KMS-11 (cell line): Measurements from ENCODE around the gene AMOTL2.

Experiments
- H2AFZ ChIP-seq: fragments of 200-600 bp; sonication (generic); 2 replicates; pipeline ENCODE4 v1.6.1; 2016; ENCODE audit warnings: antibody characterized with exemption, mixed run types, low read depth
- H3K27ac ChIP-seq: fragments of 200-600 bp; sonication (generic); 2 replicates; pipeline ENCODE4 v1.6.1; 2016; ENCODE audit warnings: mild to moderate bottlenecking, mixed run types
- H3K27me3 ChIP-seq: fragments of 200-600 bp; sonication (generic); 2 replicates; pipeline ENCODE4 v1.6.1; 2017; ENCODE audit warnings: mild to moderate bottlenecking, low read depth, mixed run types, moderate library complexity; ENCODE audit not compliant: insufficient read depth
- H3K36me3 ChIP-seq: fragments of 200-600 bp; sonication (generic); 2 replicates; pipeline ENCODE4 v1.6.1; 2017; ENCODE audit warnings: mild to moderate bottlenecking, mixed run types; ENCODE audit not compliant: insufficient read depth
- H3K4me1 ChIP-seq: fragments of 200-600 bp; sonication (generic); 2 replicates; pipeline ENCODE4 v1.6.1; 2016; ENCODE audit warnings: mild to moderate bottlenecking, low read depth, mixed run types; ENCODE audit not compliant: poor library complexity, severe bottlenecking
- H3K4me2 ChIP-seq: fragments of 200-600 bp; sonication (generic); 2 replicates; pipeline ENCODE4 v1.7.0; 2016; ENCODE audit warnings: mild to moderate bottlenecking, mixed run types
- H3K4me3 ChIP-seq: fragments of 200-600 bp; sonication (generic); IDR thresholded peaks from 2 replicates; pipeline ENCODE4 v1.6.1; 2017; ENCODE audit warnings: low read depth, low read length, mixed read lengths; ENCODE audit not compliant: insufficient read depth
- H3K79me2 ChIP-seq: fragments of 200-600 bp; sonication (generic); 2 replicates; pipeline ENCODE4 v1.6.1; 2016; ENCODE audit warnings: low read depth, mixed run types; ENCODE audit not compliant: insufficient read depth
- H3K9ac ChIP-seq: fragments of 200-600 bp; sonication (generic); 2 replicates; pipeline ENCODE4 v1.6.1; 2016; ENCODE audit warnings: mild to moderate bottlenecking, mixed run types
- H4K20me1 ChIP-seq: fragments of 200-600 bp; sonication (generic); 2 replicates; pipeline ENCODE4 v1.6.1; 2016; ENCODE audit warnings: mild to moderate bottlenecking, mixed run types; ENCODE audit not compliant: insufficient read depth
- TF ChIP-seq, protein P1 (sequence below): fragments of 200-600 bp; sonication (generic); conservative IDR thresholded peaks from 2 replicates; pipeline ENCODE4 v1.6.1; 2017; ENCODE audit warnings: low read depth, mild to moderate bottlenecking, antibody characterized with exemption, low read length, moderate library complexity, mixed read lengths

The AMOTL2 gene

GRCh38 chr3:134374105-134374790 is at the start of gene AMOTL2:
AMOTL2 (minus strand) TSS chr3:134374447; CDS start chr3:134371433, 3,014 bp downstream.
- TF ChIP-seq, protein P1, sequence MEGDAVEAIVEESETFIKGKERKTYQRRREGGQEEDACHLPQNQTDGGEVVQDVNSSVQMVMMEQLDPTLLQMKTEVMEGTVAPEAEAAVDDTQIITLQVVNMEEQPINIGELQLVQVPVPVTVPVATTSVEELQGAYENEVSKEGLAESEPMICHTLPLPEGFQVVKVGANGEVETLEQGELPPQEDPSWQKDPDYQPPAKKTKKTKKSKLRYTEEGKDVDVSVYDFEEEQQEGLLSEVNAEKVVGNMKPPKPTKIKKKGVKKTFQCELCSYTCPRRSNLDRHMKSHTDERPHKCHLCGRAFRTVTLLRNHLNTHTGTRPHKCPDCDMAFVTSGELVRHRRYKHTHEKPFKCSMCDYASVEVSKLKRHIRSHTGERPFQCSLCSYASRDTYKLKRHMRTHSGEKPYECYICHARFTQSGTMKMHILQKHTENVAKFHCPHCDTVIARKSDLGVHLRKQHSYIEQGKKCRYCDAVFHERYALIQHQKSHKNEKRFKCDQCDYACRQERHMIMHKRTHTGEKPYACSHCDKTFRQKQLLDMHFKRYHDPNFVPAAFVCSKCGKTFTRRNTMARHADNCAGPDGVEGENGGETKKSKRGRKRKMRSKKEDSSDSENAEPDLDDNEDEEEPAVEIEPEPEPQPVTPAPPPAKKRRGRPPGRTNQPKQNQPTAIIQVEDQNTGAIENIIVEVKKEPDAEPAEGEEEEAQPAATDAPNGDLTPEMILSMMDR = no peak
- Histone ChIP-seq H3K27ac (no peak within 1 kb of the TSS), H3K36me3 (no peaks in the 10 kb centered on the region), H3K9ac (no peak within 1 kb of the TSS), H2AFZ (peak within 1 kb of the TSS; percentile 26; the same call in 1 of the 2 replicates), H3K79me2 (no peaks in the 10 kb centered on the region), H3K4me2 (peak within 1 kb of the TSS; percentile 17; the same call in 1 of the 2 replicates), H3K4me3 (no peak within 1 kb of the TSS), H4K20me1 (no peaks in the 10 kb centered on the region), H3K4me1 (no peaks in the 10 kb centered on the region), H3K27me3 (no peaks in the 10 kb centered on the region; the same call in 1 of the 2 replicates)

- no peak overlapping the region for H3K9ac ChIP-seq
- TF ChIP-seq, protein P1 = no peak
- H3K36me3 ChIP-seq = no peaks in the 10 kb centered on the region
- H3K4me3 ChIP-seq = no peak overlapping the region
- H3K27ac ChIP-seq = no peak overlapping the region
- H2AFZ ChIP-seq = no peak overlapping the region
- no peaks in the 10 kb centered on the region for H4K20me1 ChIP-seq
- no peaks in the 10 kb centered on the region for H3K79me2 ChIP-seq
- H3K4me1 ChIP-seq = peaks cover 6% of the 10 kb centered on the region
- H3K27me3 ChIP-seq = peaks cover under 1% of the 10 kb centered on the region; the same call in 1 of the 2 replicates
- H3K4me2 ChIP-seq = no peak overlapping the region
These were observed 48.9 kb upstream of the AMOTL2 start for GRCh38 chr3:134423153-134423552.

DNA sequence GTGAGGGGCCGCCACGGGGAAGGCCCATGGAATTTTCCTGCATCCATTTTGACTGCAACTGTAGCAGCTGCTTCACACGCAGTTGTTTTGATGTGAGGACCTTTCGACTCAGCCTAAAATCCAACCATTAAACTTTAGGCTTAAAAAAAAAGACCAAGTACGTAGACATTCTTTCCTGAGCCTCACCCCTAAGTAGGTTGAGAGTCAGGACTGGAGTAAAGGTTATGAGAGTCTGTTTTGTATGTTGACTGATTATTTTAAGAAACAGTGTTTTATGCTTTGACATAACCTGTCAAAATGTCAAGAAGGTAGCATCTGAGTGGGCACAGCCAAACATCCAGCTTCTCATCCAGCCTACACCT is 45.7 kb upstream of the AMOTL2 start:
- Histone ChIP-seq H3K4me3 (no peak overlapping the region), H3K36me3 (no peaks in the 10 kb centered on the region), H3K4me2 (no peak overlapping the region), H4K20me1 (no peaks in the 10 kb centered on the region), H3K79me2 (no peaks in the 10 kb centered on the region), H3K9ac (no peak overlapping the region), H2AFZ (no peak overlapping the region), H3K27me3 (no peaks in the 10 kb centered on the region), H3K27ac (no peak overlapping the region), H3K4me1 (peaks cover 6% of the 10 kb centered on the region)
- TF ChIP-seq, protein P1 = no peak

GRCh38 chr3:134419214-134419959 is 45.1 kb upstream of the AMOTL2 start:
- H3K36me3 ChIP-seq = no peaks in the 10 kb centered on the region
- TF ChIP-seq, protein P1 = no peak
- no peak overlapping the region for H3K4me2 ChIP-seq
- H3K27me3 ChIP-seq = no peaks in the 10 kb centered on the region
- no peak overlapping the region for H3K4me3 ChIP-seq
- H3K79me2 ChIP-seq = no peaks in the 10 kb centered on the region
- peaks cover 6% of the 10 kb centered on the region for H3K4me1 ChIP-seq
- H4K20me1 ChIP-seq = no peaks in the 10 kb centered on the region
- H3K9ac ChIP-seq = no peak overlapping the region
- H2AFZ ChIP-seq = no peak overlapping the region
- H3K27ac ChIP-seq = no peak overlapping the region
